Measurements from ENCODE around the gene RNF38. TPM values are rescaled to one million over a fixed set of nuclear protein-coding genes. Genes with fewer than 3 reads are reported as not detected.

Gene RNF38
- total RNA-seq, 4 donors from 2014 or later: 18.2 to 79.2 (median 30.6) TPM

DNA sequence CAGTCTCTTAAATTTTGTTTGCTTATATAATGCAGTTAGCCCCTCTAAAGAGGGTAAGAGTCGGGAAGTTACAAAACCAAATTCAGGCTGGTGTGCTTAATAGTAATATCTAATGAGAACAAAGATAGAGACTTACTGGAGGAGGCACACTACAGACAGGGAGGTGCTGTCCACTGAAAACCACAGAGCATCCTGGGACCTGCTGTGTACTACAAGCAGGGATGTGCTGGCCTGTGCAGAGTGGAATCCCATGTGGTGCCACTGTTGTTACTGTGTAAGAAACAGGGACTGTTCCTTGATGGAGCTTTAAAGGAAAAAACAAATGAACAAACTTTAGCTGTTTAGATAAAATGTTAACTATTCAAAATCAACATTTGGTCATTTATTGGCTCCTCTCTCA, 42.4 kb downstream of the RNF38 start:
- Histone ChIP-seq H3K4me3 (no peak overlapping the region), H3K9me3 (no peaks in the 10 kb centered on the region), H3K4me1 (no peaks in the 10 kb centered on the region), H3K27me3 (no peaks in the 10 kb centered on the region), H3K27ac (no peak overlapping the region), H3K36me3 (no peaks in the 10 kb centered on the region)
- intact Hi-C loops (cut with DNase I; ENCODE audit: low total_unique reads): no loop called here
- DNase-seq: no peak
- TF ChIP-seq, protein P1, sequence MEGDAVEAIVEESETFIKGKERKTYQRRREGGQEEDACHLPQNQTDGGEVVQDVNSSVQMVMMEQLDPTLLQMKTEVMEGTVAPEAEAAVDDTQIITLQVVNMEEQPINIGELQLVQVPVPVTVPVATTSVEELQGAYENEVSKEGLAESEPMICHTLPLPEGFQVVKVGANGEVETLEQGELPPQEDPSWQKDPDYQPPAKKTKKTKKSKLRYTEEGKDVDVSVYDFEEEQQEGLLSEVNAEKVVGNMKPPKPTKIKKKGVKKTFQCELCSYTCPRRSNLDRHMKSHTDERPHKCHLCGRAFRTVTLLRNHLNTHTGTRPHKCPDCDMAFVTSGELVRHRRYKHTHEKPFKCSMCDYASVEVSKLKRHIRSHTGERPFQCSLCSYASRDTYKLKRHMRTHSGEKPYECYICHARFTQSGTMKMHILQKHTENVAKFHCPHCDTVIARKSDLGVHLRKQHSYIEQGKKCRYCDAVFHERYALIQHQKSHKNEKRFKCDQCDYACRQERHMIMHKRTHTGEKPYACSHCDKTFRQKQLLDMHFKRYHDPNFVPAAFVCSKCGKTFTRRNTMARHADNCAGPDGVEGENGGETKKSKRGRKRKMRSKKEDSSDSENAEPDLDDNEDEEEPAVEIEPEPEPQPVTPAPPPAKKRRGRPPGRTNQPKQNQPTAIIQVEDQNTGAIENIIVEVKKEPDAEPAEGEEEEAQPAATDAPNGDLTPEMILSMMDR (IDR thresholded peaks at IDR 0.05): no peak
- TF ChIP-seq POLR2A (IDR thresholded peaks at IDR 0.05): no peak

DNA sequence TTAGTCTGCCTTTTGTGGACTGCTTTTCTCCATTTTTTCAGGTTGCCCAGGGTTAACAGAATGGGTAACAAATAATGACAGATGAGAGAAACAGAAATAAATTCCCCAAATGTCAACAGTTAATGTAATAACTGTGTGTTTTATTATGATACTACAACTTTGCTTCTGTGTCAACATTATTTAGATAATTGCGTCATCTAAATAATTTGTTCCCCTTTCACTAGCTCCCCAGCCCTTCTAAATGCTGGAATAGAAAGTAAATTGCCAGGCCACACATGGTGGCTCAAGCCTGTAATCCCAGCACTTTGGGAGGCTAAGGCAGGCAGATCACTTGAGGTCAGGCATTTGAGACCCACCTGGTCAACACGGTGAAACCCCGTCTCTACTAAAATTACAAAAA, 53.5 kb downstream of the RNF38 start:
- intact Hi-C loops (cut with DNase I; ENCODE audit: low total_unique reads): no loop called here
- no peak overlapping the region for H3K4me3 ChIP-seq
- TF ChIP-seq POLR2A (IDR thresholded peaks at IDR 0.05): no peak
- TF ChIP-seq, protein P1 (IDR thresholded peaks at IDR 0.05): no peak
- no peak for DNase-seq
- no peaks in the 10 kb centered on the region for H3K4me1 ChIP-seq
- H3K9me3 ChIP-seq: no peaks in the 10 kb centered on the region
- no peaks in the 10 kb centered on the region for H3K27me3 ChIP-seq
- no peaks in the 10 kb centered on the region for H3K36me3 ChIP-seq
- H3K27ac ChIP-seq: no peak overlapping the region

GRCh38 chr9:36345103-36345846, 54.8 kb downstream of the RNF38 start:
- no peaks in the 10 kb centered on the region for H3K36me3 ChIP-seq
- intact Hi-C loops (cut with DNase I; ENCODE audit: low total_unique reads): no loop called here

DNA sequence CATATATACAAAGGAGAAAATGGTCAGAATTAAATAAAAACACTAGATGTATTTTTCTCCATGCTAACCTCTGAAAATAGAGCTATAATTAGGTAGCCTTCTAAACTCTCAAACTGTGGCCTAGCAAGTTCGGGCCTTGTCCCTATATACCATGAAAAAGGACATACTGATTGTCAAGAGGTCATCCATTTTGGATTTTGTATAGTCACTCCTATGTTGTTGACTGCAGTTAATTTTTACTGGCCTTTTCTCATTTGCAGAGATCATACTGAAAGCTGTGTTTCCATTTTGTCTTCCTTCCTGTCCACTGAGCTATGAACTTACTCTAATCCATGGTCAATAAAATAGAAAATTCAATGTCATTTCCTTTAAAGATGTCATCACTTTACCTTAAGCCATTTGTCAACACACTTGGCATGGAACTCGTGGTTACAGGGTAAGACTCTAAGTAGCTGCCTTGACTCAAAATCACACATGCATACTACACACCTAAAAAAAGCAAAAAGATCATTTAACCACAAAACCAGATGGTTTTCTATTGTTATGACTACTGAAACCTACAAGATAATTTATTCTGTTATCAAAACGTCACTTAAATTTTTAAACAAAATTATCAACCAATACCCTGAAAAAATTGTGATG, 58.0 kb downstream of the RNF38 start:
- no peaks in the 10 kb centered on the region for H3K27me3 ChIP-seq
- intact Hi-C loops (cut with DNase I; ENCODE audit: low total_unique reads): no loop called here
- TF ChIP-seq POLR2A (IDR thresholded peaks at IDR 0.05): no peak
- TF ChIP-seq, protein P1 (IDR thresholded peaks at IDR 0.05): no peak
- no peak for DNase-seq
- no peak overlapping the region for H3K4me3 ChIP-seq
- H3K36me3 ChIP-seq: no peaks in the 10 kb centered on the region
- no peak overlapping the region for H3K27ac ChIP-seq
- H3K4me1 ChIP-seq: no peaks in the 10 kb centered on the region
- no peaks in the 10 kb centered on the region for H3K9me3 ChIP-seq

More at GRCh38 chr9:36345103-36345846, 54.8 kb downstream of the RNF38 start:
- Histone ChIP-seq H3K27me3 (no peaks in the 10 kb centered on the region), H3K4me3 (no peak overlapping the region), H3K27ac (no peak overlapping the region), H3K9me3 (no peaks in the 10 kb centered on the region), H3K4me1 (no peaks in the 10 kb centered on the region)
- TF ChIP-seq, protein P1 (IDR thresholded peaks at IDR 0.05): no peak
- TF ChIP-seq POLR2A (IDR thresholded peaks at IDR 0.05): no peak
- DNase-seq: no peak

GRCh38 chr9:36337865-36338264, 62.2 kb downstream of the RNF38 start:
- Histone ChIP-seq H3K27me3 (no peaks in the 10 kb centered on the region), H3K4me1 (no peaks in the 10 kb centered on the region), H3K9me3 (no peaks in the 10 kb centered on the region), H3K27ac (no peak overlapping the region), H3K4me3 (no peak overlapping the region), H3K36me3 (no peaks in the 10 kb centered on the region)
- intact Hi-C loops (cut with DNase I; ENCODE audit: low total_unique reads): no loop called here
- no peak for TF ChIP-seq POLR2A (IDR thresholded peaks at IDR 0.05)
- TF ChIP-seq, protein P1 (IDR thresholded peaks at IDR 0.05): no peak
- DNase-seq: no peak

Measured in uterus (tissue), 4 donors.